ENCODE measurements around the gene ERICH4.

The ERICH4 gene

DNA sequence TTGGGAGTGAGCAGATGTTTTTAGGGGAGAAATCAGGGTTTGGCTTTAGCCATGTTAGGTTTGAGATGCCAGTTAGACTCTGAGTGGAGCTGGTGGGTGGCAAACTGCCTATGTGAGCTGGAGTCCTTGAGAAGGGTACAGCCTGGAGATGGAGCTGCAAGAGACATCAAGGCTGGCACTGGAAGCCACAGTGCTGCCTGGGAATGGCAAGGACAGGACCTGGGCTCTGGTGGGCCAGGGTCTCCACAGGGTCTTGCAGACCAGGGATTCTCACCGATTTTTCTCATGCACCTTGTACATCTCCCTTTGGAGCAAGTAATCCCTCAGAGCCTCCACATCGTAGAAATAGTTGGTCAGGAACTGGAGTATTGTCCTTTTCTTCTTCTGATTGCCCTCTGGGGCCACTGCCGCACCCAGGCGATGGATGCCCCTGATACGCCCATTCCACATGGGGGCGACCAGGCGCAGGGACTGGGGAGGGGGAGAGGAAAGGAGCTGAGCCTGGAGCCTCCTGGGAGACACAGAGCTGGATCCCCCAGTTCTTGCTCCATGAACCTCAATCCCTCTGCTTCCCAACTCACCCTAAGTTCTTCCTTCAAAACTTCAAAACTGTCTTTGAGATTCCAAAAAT is 4.9 kb upstream of the ERICH4 start:
- peak overlapping the region; percentile 15 for H3K27ac ChIP-seq
- POLR2A ChIA-PET (ENCODE audit: low non-redundant PET), result interaction anchor here (0.6 kb wide), 1 partner anchor 387 kb away, joined by 8 read pairs; no protein-coding TSS in a partner anchor
- DNase-seq (ENCODE audit: low spot score), result no peak
- TF ChIP-seq, protein P1, sequence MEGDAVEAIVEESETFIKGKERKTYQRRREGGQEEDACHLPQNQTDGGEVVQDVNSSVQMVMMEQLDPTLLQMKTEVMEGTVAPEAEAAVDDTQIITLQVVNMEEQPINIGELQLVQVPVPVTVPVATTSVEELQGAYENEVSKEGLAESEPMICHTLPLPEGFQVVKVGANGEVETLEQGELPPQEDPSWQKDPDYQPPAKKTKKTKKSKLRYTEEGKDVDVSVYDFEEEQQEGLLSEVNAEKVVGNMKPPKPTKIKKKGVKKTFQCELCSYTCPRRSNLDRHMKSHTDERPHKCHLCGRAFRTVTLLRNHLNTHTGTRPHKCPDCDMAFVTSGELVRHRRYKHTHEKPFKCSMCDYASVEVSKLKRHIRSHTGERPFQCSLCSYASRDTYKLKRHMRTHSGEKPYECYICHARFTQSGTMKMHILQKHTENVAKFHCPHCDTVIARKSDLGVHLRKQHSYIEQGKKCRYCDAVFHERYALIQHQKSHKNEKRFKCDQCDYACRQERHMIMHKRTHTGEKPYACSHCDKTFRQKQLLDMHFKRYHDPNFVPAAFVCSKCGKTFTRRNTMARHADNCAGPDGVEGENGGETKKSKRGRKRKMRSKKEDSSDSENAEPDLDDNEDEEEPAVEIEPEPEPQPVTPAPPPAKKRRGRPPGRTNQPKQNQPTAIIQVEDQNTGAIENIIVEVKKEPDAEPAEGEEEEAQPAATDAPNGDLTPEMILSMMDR (conservative IDR thresholded peaks at IDR 0.05; ENCODE audit: low read depth), result no peak
- CTCF ChIA-PET, result no interaction called here

DNA sequence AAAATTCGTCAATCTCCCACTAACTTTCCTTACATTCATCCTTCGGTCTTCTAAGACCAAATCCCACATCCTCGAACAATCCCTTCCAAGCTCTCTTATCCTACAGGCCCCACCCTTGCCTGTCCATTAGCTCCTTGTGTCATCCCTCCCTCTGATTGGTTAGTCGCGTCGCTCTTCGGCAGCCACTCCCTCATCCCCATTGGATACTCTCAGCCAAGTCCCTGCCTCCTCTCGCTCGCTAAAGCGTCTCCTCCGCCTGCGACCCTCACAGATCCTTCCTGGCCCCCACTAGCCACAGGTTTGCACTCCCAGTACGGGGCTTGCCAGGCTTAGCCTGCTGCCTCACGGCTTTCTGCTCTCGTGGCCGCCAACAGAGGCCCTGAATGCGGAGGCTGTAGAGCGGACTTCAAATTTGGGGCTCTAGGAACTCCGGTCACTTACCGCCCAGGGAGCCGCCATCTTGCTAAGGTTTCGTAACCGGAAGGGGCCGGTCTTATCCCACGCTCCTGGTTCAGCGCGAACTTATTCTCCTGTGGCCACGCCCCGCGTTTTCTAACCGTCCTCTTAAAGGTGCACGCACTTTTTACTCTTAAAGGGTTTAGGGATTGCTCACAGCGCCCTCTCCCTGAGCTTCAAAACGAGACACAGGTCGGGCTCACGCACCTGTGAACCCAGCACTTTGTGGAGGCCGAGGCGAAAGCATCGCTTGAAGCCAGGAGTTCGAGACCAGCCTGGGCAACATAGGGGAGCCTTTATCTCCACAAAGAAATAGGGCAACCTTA is 3.3 kb upstream of the ERICH4 start, which contains the start of gene DMAC2:
DMAC2 (minus strand) TSS at position 472 of the 782 bp plus-strand sequence; CDS start at position 459, 13 bp downstream.
- CTCF ChIA-PET, result interaction anchor here (0.6 to 1.0 kb wide), 5 partner anchors 15 to 1525 kb away, joined by 3 to 6 read pairs (median 3); no protein-coding TSS in a partner anchor

GRCh38 chr19:41441321-41441945 is 1.5 kb upstream of the ERICH4 start:
- ChIA-PET CTCF (no interaction called here), POLR2A (ENCODE audit: low non-redundant PET) (no interaction called here)

More for the DNA sequence above, 3.3 kb upstream of the ERICH4 start, which contains the start of gene DMAC2:
- H3K27ac ChIP-seq, result peak within 1 kb of the TSS; percentile 91
- DNase-seq (ENCODE audit: low spot score), result peak; percentile 99
- POLR2A ChIA-PET (ENCODE audit: low non-redundant PET), result interaction anchor here (0.5 to 1.0 kb wide), 2 partner anchors 12 to 43 kb away, joined by 3 to 5 read pairs; partner anchors contain the start of gene B3GNT8
- TF ChIP-seq, protein P1 (conservative IDR thresholded peaks at IDR 0.05; ENCODE audit: low read depth), result peak; percentile 72

GRCh38 chr19:41443813-41444455 is 978 bp downstream of the ERICH4 start:
- TF ChIP-seq, protein P1 (conservative IDR thresholded peaks at IDR 0.05; ENCODE audit: low read depth), result no peak
- ChIA-PET POLR2A (ENCODE audit: low non-redundant PET) (no interaction called here), CTCF (interaction anchor here (0.9 to 1.2 kb wide), 2 partner anchors 119 to 120 kb away, joined by 3 to 5 read pairs; no protein-coding TSS in a partner anchor)
- no peak for DNase-seq (ENCODE audit: low spot score)
- no peak overlapping the region for H3K27ac ChIP-seq

More at GRCh38 chr19:41441321-41441945, 1.5 kb upstream of the ERICH4 start:
- DNase-seq (ENCODE audit: low spot score), result no peak
- TF ChIP-seq, protein P1 (conservative IDR thresholded peaks at IDR 0.05; ENCODE audit: low read depth), result no peak
- peak overlapping the region; percentile 45 for H3K27ac ChIP-seq

- no peak overlapping the region for H3K27ac ChIP-seq
- CTCF ChIA-PET, result interaction anchor here (0.6 kb wide), 1 partner anchor 120 kb away, joined by 4 read pairs; no protein-coding TSS in a partner anchor
- no peak for DNase-seq (ENCODE audit: low spot score)
- POLR2A ChIA-PET (ENCODE audit: low non-redundant PET), result no interaction called here
- TF ChIP-seq, protein P1 (conservative IDR thresholded peaks at IDR 0.05; ENCODE audit: low read depth), result no peak
These were observed 2.6 kb downstream of the ERICH4 start for GRCh38 chr19:41445575-41445974.

Data from RWPE1 (cell line).